ENCODE results near the gene FGF2.
"Not testable (repeated sequence)": the region's sequence is repeated elsewhere in the genome, so short reads cannot be mapped to it uniquely, and the experiment has no call there.

The FGF2 gene

GRCh38 chr4:122826553-122827257, at the start of gene FGF2:
Gene FGF2, plus strand, starts transcription at chr4:122826831. Its CDS starts 344 bp downstream, at chr4:122827175.
- peak; percentile 82 for DNase-seq (ENCODE audit: low spot score)

GRCh38 chr4:122776916-122777315, 49.7 kb upstream of the FGF2 start:
- DNase-seq (ENCODE audit: low spot score): no peak

- DNase-seq (ENCODE audit: low spot score): no peak
Measured at GRCh38 chr4:122777846-122778673, 48.6 kb upstream of the FGF2 start.

DNA sequence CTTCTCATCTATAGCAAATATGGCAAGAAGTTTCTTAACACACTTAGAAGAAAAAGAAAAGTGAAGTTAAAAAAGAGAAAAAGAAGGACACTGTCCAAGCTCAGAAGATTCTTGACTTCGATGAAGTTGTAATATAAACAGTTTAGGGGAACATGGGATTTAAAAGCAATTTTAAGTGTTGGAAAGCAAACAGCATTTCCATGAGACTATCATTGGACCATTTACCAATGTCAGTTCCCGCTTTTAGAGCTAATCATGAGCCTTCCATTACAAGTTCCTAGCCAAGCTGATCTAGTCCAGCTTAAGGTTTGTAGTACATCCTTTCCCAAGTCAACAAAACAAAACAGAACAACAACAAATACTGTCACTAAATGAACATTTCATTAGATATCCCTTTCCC, 45.1 kb upstream of the FGF2 start:
- no peak for DNase-seq (ENCODE audit: low spot score)

DNA sequence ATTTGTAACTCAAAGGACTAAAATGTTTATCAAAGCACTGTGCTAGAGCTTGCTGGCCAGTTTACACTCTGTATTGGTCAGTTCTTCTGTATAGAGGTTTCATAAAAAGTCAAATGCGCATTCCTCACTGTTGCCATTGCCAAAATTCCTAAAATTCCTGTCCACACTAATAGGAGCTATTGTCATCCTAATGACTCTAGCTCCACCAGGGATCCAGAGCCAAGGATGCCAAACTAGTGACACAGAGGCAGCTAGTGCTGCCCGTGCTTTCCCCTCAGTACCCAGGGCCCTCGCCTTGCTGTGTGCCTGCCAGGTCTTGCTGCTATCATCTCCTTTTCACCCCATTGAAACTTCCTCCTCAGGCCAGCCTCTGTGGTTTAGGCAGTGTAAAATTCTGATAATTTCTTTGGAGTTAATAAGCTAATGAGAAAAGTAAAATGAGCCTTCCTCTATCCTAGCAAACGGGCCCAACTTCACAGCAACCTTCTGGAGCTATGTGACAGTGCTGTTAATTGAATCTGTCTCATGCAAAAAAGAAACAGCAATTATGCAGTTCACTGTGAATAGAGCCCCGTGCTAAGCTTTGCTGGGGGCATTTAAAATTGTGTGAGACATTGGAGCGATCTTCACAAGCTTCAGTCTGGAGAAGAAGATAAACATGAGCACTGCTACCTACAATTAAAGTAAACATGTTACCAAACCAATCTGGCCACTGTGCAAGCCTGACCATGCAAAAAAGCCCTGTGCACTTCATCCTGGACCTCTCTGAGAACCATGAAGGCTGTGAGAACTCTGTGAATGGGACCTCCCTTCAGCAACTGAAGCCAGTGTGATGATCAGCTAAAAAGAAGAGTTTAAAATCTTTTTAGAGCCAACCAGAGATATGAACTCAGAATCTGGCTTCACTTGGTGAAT, 43.1 kb upstream of the FGF2 start:
- DNase-seq (ENCODE audit: low spot score): peak; percentile 84

DNA sequence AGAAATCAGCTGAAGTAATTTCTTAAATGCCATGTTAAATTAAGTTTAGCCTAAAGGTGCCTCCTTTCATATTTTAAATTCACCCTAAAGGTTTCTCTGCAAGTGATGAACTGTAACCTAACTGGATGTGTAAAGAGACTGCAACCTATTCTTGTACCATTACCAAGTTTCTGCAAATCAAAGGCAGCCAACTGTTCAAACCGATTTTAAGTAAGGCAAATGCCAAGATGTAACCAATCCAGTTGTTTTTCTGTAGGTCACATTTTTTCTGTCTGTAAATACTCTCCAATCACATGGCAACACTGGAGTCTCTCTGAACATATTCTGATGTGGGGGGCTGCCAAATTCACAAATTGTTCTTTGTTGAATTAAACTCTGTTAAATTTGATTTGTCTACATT, 42.4 kb upstream of the FGF2 start:
- no peak for DNase-seq (ENCODE audit: low spot score)

DNA sequence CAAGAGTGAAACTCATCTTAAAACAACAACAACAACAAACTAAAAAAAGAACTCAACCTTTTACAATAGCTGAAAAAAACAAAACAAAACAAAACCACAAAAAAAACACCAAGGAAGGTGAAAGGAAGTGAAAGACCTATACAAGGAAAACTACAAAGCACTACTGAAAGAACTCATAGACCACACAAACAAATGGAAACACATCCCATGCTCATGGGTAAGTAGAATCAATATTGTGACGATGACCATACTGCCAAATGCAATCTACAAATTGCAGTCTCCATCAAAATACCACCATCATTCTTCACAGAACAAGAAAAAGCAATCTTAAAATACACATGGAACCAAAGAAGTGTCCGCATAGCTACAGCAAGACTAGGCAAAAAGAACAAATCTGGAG, 41.5 kb upstream of the FGF2 start:
- no peak for DNase-seq (ENCODE audit: low spot score)

DNA sequence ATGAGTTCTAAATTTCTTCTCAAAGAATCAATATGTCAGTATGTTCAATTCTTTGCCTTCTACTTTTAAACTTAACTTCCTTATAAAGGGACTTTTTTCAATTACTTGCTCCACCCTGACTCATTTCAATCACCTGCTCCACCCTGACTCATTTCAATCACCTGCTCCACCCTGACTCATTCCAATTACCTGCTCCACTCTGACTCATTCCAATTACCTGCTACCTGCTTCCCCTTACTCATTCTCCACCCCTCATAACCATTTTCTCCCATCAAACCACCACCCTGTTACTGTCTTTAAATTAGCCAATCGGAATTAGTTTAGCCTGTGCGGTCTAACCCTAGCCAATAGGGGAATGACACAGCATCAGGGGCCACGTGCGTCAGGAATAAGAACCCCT, 40.3 kb upstream of the FGF2 start:
- not testable (repeated sequence) for DNase-seq (ENCODE audit: low spot score)

DNA sequence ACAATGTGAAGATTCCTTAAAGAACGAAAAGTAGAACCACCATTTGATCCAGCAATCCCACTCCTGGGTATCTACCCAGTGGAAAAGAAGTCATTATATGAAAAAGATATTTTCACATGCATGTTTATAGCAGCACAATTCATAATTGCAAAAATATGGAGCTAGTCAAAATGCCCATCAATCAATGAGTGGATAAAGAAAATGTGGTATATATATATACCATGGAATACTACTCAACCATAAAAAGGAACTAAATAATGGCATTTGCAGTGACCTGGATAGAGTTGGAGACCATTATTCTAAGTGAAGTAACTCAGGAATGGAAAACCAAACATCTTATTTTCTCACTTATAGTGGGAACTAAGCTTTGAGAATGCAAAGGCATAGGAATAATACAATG, 39.7 kb upstream of the FGF2 start:
- not testable (repeated sequence) for DNase-seq (ENCODE audit: low spot score)

DNA sequence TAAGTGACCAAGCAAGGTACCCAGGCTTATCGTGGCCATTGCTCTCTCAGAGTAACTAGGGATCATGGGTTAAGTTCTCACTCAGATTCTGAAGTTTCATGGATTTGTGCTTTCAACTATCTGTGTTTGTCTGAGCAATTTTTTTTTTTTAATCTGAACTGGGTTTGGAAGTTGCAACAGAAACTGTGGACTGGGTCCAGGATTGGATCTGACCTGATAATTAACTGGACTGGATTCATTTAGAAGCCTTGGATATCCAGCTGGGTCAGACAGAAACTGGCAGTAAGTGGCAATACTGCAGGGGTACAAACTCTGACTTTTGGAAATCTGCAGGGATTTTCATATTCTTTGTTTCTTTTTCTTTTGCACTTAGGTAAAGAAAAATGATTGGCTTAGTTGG, 38.7 kb upstream of the FGF2 start:
- no peak for DNase-seq (ENCODE audit: low spot score)

GRCh38 chr4:122788935-122789334, 37.7 kb upstream of the FGF2 start:
- DNase-seq (ENCODE audit: low spot score): no peak

DNA sequence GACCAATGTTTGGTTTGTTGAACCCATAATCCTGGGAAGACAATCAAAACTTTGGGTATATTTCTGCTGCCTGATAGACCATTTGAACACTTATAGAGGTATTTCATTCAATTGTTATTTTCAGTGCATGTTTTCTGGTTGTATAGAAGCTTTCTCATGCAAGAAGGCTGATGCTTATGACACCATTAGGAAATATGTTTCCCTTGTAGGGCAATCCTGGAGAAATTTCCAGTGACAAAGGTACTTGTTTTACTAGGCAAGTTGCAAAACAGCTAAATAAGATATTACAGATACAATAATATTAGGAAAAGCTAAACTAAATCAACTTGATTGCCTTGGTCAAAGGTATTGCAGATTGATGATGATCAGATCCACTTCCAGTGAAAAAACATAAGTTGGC, 32.8 kb upstream of the FGF2 start:
- no peak for DNase-seq (ENCODE audit: low spot score)

DNA sequence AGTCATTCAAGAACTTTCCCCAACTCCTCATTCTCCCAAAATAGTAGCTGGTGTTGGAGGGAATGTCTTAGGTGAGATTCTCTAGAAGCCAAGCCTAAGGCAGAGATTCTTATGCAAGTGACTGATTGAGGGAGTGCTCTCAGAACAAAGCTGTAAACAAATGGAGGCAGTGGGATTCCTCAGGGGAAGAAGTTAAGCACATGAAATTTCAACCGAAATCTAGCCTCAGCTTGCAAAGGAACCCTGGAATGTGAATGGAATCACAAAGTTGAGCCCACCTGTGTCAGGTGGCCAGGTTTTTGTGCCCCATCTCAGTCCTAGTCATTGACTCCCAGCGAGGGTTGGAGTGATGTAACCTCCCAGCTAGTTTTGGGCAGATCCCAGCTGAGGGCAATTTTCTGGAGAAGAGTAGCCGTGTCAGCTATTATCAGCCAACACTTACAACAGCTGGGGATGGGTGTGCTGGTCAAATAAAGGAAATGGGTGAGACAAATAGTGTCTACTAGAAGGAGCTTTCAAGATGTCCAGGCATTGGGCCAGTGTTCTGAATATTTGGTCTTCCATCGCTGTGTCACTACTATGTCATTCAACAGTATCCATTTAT, 29.7 kb upstream of the FGF2 start:
- DNase-seq (ENCODE audit: low spot score): peak; percentile 31

GRCh38 chr4:122797405-122798094, 29.1 kb upstream of the FGF2 start:
- DNase-seq (ENCODE audit: low spot score): no peak

DNA sequence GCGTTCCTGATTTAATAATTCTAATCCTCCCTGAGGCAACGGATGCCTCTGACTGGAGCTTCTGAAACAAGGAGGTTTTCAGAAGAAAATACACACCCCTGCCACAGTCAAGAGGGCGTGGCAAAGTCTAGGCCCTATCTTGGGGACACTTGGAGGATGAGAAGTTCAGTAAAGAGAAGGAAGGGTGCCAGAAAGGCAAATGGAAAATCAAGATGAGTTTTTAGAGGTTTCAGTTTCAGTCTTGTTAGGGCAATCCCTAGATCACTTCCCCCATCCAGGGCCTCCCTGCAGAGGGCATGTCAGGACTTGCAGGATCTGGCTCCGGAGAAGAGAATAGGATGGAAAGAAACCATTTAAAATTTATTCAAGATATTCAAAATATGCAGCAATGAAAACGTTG, 28.5 kb upstream of the FGF2 start:
- peak; percentile 36 for DNase-seq (ENCODE audit: low spot score)

- DNase-seq (ENCODE audit: low spot score): no peak
Measured at GRCh38 chr4:122798917-122799316, 27.7 kb upstream of the FGF2 start.

DNA sequence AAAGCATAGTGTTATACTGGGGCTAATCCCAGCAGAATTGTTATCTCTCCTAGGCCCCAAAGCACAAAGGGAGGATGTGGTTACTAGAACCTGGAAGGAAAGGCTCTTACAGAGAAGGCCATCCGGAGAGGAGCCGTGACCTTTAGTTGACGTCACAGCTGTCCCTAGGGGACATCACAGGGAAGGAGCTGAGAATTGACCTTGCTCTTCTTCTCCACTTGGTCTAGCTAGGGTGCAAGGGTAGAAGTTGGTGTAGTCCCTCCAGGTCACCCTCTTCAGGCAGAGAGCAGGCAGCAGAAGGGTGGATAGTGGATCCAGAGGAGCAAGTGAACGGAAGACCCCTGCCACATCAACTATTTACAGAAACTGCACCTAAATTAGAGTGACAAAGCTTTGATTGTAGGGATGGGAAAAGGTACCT, 22.8 kb upstream of the FGF2 start:
- no peak for DNase-seq (ENCODE audit: low spot score)

GRCh38 chr4:122806981-122807679, 19.5 kb upstream of the FGF2 start:
- DNase-seq (ENCODE audit: low spot score): no peak

GRCh38 chr4:122810669-122811068, 16.0 kb upstream of the FGF2 start:
- no peak for DNase-seq (ENCODE audit: low spot score)

- DNase-seq (ENCODE audit: low spot score): not testable (repeated sequence)
Measured at GRCh38 chr4:122811781-122812180, 14.8 kb upstream of the FGF2 start.

DNA sequence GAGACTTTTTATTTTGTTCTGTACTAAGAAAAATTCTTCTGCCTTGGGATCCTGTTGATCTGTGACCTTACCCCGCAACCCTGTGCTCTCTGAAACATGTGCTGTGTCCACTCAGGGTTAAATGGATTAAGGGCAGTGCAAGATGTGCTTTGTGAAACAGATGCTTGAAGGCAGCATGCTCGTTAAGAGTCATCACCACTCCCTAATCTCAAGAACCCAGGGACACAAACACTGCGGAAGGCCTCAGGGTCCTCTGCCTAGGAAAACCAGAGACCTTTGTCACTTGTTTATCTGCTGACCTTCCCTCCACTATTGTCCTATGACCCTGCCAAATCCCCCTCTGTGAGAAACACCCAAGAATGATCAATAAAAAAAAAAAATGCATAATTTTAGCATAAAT, 13.8 kb upstream of the FGF2 start:
- DNase-seq (ENCODE audit: low spot score): not testable (repeated sequence)

All from iPS-NIHi11 (cell line).